ENCODE measurements around the gene FADS6.

FADS6 gene

DNA sequence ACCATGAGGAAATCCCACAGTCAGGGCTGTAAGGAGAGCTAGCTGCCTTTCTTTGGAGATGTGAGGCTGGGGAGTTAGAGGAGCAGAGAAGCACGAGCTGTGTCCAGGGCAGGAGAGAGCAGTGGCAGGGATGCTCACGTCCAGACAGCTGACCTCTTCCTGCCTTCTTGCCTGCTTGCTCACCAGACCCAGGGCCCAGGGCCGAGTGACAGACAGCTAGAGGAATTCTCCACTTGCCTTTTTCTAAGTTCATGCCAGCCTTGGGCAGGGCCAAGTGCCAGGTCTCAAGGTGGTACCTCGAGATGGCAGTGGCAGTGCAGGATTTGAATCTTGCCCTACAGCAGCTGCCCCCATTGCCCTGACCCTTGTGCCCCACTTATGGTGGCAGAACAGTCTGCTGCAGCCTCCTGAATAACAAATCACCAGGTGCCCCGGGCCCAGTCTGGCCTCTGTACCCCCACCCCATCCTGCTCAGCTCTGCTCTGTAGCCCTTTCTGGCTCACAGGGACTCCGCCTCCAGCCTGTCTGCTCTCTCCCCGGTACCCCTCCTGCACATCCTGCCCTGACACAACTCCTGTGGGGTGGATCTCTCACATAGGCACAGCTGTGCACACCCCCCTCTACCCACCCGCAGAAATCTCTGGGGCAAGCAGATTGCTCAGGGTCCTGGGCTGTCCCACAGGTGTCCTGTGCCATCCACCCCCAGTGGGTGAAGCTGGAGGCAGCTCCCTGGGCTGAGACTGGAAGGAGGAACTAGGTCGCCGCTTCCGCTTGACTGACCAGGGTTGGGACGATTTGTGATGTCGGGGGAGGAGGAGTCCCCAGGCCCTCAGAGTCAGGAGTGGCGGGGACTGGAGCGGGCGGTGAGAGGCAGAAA is 59.7 kb downstream of the FADS6 start:
- no peak for DNase-seq (ENCODE audit: low read depth in 4 of 4, low spot score in 1 of 4)

DNA sequence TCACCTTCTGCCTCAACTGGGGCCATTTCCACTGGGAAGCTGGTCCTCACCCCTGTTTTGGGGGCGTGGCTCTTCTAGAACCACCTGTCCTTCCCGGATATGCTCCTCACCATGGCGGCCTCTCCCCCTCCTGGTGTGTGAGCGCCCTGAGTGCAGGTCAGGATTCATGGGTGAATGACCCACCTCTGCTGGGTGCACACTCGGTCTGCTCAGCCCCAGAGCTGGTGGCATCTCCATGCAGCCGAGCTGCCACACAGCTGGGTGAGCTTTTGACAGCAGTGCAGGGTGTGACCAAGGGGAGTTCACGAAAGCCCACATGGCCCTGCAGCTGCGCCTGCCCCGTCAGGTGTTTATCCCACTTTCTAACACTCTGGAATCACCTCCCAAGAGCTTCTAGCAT is 61.0 kb downstream of the FADS6 start:
- no peak for DNase-seq (ENCODE audit: low read depth in 4 of 4, low spot score in 1 of 4)

DNA sequence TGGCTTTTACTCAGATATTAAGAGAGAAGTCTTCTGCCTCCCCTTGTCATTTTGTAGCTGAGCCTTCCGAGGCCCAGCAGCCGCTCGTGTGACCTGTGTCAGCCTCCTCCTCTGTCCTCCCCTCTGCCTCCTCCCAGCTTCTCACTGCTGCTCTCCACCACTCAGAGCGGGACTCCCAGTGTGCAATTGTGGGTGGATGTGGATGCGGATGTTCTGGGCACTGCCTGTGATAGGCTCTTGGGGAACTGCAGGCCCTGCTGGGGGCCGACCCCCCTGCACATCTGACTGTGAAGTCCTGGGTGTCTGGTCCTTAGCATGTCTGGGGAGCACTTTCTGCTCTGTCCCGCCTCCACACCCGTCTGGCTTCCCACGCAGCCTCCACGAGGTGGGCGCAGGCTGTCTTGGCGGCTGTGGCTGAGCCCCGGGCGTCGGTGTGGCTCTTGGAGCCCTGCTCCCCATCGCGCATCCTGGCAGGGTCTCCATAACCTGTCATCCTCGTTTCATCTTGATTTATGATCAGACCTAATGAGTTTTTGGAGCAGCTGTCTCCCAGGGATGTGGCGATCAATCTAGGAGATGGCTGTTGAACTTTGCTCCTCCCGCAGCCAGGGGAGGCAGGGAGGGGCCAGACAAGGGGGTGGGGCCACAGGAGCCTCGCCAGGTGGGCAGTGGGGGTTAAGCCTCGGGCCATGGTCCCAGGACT is 61.8 kb downstream of the FADS6 start:
- no peak for DNase-seq (ENCODE audit: low read depth in 4 of 4, low spot score in 1 of 4)

DNA sequence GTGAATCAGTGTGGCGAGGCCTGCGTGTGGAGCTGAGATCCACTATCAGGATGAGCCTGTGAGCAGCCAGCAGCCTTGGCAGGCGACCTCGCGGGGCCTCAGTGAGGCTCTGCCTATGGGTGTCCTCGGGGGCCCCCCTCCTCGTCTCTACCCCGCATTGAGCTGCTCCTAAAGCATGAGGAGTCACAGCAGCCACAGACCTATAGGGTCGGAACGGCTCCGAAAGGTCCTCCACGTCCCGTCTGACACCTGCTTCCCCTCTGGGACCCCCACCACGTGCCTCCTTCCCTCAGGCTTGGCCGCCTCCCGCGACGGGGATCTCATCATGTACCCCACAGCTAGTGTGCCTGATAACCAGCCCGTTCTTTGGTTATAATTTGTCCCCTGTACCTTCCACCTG is 62.6 kb downstream of the FADS6 start:
- DNase-seq (ENCODE audit: low read depth in 4 of 4, low spot score in 1 of 4) = no peak

DNA sequence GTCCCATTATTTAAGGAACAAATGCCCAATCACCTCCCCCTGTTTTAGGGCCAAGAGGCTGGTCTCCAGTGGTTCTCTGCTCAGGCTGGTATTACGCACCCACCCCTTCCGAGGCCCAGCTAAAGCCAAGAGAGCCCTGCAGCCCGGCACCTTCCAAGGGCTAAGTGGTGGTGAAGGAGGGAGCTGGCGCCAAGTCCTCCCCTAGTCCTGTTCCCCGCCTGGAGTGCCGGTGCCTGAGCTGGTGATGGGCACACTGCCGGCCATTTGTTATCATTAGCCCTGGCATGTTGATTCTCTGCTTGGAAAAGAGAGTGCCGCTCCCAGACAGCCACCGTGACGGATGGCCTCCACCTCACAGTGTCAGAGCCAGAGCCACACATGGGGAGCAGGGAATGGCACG is 65.6 kb downstream of the FADS6 start:
- no peak for DNase-seq (ENCODE audit: low read depth in 4 of 4, low spot score in 1 of 4)
